ENCODE measurements around the gene FAAP20. TPM values are rescaled to one million over a fixed set of nuclear protein-coding genes. Genes with fewer than 3 reads are reported as not detected.

FAAP20 gene
- total RNA-seq, 1 experiment from 2014 or later = 114 TPM

DNA sequence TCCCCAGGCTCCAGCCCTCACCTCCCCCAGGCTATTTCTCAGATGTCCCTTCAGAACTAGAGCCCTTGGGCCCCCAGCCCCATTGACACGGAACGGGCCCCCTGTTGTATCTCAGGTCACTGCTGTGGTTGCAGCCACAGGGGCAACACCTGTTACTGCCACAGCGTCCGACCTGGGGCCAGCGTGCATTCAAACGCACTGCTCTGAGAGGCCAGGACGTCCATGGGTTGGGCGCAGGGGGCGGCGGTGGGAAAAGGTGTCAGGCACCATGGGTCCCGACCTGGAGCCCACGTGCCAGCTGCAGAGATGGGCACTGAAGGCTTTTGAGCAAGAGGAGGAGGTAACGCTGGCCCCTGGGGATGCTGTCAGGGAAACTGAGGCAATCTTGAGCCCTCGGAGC lies 13.3 kb downstream of the FAAP20 start:
- CTCF ChIA-PET = no interaction called here

DNA sequence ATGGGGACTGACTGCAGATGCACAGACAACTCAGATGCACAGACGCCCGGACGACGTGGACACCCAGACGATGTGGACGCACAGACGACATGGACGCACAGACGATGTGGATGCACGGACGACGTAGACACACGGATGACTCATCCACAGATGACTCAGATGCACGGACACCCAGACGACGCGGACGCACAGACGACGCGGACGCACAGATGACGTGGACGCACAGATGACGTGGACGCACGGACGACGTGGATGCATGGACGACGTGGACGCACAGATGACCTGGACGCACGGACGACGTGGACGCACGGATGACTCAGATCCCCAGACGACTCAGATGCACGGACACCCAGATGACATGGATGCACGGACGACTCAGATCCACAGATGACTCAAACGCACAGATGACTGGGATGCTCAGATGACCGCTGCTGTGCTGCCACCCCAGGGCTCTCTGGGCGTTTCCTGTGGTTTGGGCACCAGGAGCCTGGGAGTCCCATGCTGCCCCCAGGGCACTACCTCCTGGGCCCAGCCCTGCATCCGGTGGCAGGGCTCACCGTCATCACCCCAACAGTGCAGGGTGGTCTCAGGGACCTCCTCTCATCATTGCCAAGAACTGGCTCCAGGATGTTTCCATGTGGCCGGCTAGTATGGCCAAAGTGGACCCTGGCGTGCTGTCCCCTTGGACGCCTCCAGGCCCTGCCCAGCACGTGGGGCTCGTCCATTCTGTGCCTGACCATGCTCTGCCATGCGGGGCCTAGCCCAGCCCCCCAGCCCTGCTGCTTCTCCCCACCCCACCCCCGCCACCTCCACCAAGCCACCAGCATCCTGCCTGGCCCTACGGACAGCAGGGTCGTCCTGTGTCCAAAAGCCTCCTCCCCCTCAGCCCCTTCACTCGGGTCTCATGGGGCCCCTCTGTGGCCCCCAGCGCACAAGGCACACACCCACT lies 14.0 kb downstream of the FAAP20 start:
- no peaks in the 10 kb centered on the region; the same call in 1 of the 2 replicates for H3K36me3 ChIP-seq (ENCODE audit: low read depth, low read length)
- ChIA-PET CTCF (no interaction called here), POLR2A (ENCODE audit: unreplicated experiment) (no interaction called here)
- peak overlapping the region; percentile 80 for H3K27ac ChIP-seq (ENCODE audit: low read length)
- H3K4me1 ChIP-seq (ENCODE audit: insufficient read depth, low read length) = peaks cover 12% of the 10 kb centered on the region
- H3K4me3 ChIP-seq (ENCODE audit: low read length) = no peak overlapping the region
- no peaks in the 10 kb centered on the region for H3F3A ChIP-seq (ENCODE audit: low read length, unreplicated experiment)
- H2AFZ ChIP-seq (ENCODE audit: low read length) = no peak overlapping the region
- TSS peak; percentile 37 for BruUV-seq (replicated peaks)
- intact Hi-C loops (cut with micrococcal nuclease) = no loop called here
- DNase-seq (peak; percentile 93), ATAC-seq (peak; percentile 88)
- no peaks in the 10 kb centered on the region for H3K79me2 ChIP-seq (ENCODE audit: low read length)
- H3K27me3 ChIP-seq (ENCODE audit: low read length) = no peaks in the 10 kb centered on the region
- TF ChIP-seq EZH2phosphoT487 (IDR thresholded peaks at IDR 0.05; ENCODE audit: borderline replicate concordance, low read length) (no peak), EZH2 (IDR thresholded peaks at IDR 0.05; ENCODE audit: low read length, unreplicated experiment) (no peak)
- TF ChIP-seq, protein P1, sequence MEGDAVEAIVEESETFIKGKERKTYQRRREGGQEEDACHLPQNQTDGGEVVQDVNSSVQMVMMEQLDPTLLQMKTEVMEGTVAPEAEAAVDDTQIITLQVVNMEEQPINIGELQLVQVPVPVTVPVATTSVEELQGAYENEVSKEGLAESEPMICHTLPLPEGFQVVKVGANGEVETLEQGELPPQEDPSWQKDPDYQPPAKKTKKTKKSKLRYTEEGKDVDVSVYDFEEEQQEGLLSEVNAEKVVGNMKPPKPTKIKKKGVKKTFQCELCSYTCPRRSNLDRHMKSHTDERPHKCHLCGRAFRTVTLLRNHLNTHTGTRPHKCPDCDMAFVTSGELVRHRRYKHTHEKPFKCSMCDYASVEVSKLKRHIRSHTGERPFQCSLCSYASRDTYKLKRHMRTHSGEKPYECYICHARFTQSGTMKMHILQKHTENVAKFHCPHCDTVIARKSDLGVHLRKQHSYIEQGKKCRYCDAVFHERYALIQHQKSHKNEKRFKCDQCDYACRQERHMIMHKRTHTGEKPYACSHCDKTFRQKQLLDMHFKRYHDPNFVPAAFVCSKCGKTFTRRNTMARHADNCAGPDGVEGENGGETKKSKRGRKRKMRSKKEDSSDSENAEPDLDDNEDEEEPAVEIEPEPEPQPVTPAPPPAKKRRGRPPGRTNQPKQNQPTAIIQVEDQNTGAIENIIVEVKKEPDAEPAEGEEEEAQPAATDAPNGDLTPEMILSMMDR (conservative IDR thresholded peaks at IDR 0.05; ENCODE audit: low read depth, low read length) = no peak
- H3K9me2 ChIP-seq (replicated peaks; ENCODE audit: low read length) = no peaks in the 10 kb centered on the region
- peak overlapping the region; percentile 38 for H3K9ac ChIP-seq (ENCODE audit: low read length)
- no peaks in the 10 kb centered on the region for H4K20me1 ChIP-seq (ENCODE audit: low read length)
- H3K4me2 ChIP-seq (ENCODE audit: low read length) = no peak overlapping the region; the same call in 1 of the 2 replicates
- no peaks in the 10 kb centered on the region for H3K9me3 ChIP-seq (ENCODE audit: low read length)

More for the DNA sequence above, 13.3 kb downstream of the FAAP20 start:
- H3K4me1 ChIP-seq (ENCODE audit: insufficient read depth, low read length) = peaks cover 12% of the 10 kb centered on the region
- H3K79me2 ChIP-seq (ENCODE audit: low read length) = no peaks in the 10 kb centered on the region
- DNase-seq (no peak), ATAC-seq (no peak)
- H3K27me3 ChIP-seq (ENCODE audit: low read length) = no peaks in the 10 kb centered on the region
- intact Hi-C loops (cut with micrococcal nuclease) = no loop called here
- no peaks in the 10 kb centered on the region for H4K20me1 ChIP-seq (ENCODE audit: low read length)
- H3K9ac ChIP-seq (ENCODE audit: low read length) = peak overlapping the region; percentile 38; the same call in 1 of the 2 replicates
- no peak overlapping the region for H3K4me2 ChIP-seq (ENCODE audit: low read length)
- H3K9me2 ChIP-seq (replicated peaks; ENCODE audit: low read length) = no peaks in the 10 kb centered on the region
- H3F3A ChIP-seq (ENCODE audit: low read length, unreplicated experiment) = no peaks in the 10 kb centered on the region
- BruUV-seq (replicated peaks) = no TSS peak
- H3K9me3 ChIP-seq (ENCODE audit: low read length) = no peaks in the 10 kb centered on the region
- POLR2A ChIA-PET (ENCODE audit: unreplicated experiment) = no interaction called here
- H3K36me3 ChIP-seq (ENCODE audit: low read depth, low read length) = no peaks in the 10 kb centered on the region; the same call in 1 of the 2 replicates
- TF ChIP-seq EZH2 (IDR thresholded peaks at IDR 0.05; ENCODE audit: low read length, unreplicated experiment) (no peak), EZH2phosphoT487 (IDR thresholded peaks at IDR 0.05; ENCODE audit: borderline replicate concordance, low read length) (no peak)
- TF ChIP-seq, protein P1 (conservative IDR thresholded peaks at IDR 0.05; ENCODE audit: low read depth, low read length) = no peak
- H3K4me3 ChIP-seq (ENCODE audit: low read length) = no peak overlapping the region
- H2AFZ ChIP-seq (ENCODE audit: low read length) = no peak overlapping the region
- H3K27ac ChIP-seq (ENCODE audit: low read length) = peak overlapping the region; percentile 80

Measured in PC-3 (cell line).